HepG2 (cell line): ENCODE data around the gene CYP4F2. TPM values are rescaled to one million over a fixed set of nuclear protein-coding genes. Genes with fewer than 3 reads are reported as not detected.
A peak's percentile ranks its signal among the peaks of the same experiment; 100 is the strongest.

Experiments used
- BRCA1 ChIP-seq: sonication (generic); formaldehyde crosslinking; IDR thresholded peaks from 2 replicates; pipeline ENCODE4 v1.4.0; 2020; ENCODE audit warnings: missing genetic modification reagents
- CREM ChIP-seq, 2 experiments: sonication (generic) in 1 of 2; formaldehyde crosslinking in 1 of 2; IDR thresholded peaks; 2 replicates each; pipeline versions ENCODE4 v1.4.0 to v1.6.1; 2016 to 2020; ENCODE audit warnings: antibody characterized with exemption in 1 of 2, mild to moderate bottlenecking in 1 of 2, missing genetic modification reagents in 1 of 2
- ELK4 ChIP-seq: sonication (generic); formaldehyde crosslinking; IDR thresholded peaks from 2 replicates; pipeline ENCODE4 v1.9.0; 2021; ENCODE audit warnings: missing genetic modification reagents, borderline replicate concordance
- FOSL1 ChIP-seq: sonication (generic); formaldehyde crosslinking; IDR thresholded peaks from 2 replicates; pipeline ENCODE4 v1.9.0; 2021; ENCODE audit warnings: missing genetic modification reagents, borderline replicate concordance
- FOXO4 ChIP-seq: sonication (generic); formaldehyde crosslinking; conservative IDR thresholded peaks from 2 replicates; pipeline ENCODE4 v1.8.1; 2023; ENCODE audit warnings: missing genetic modification reagents
- GTF2F1 ChIP-seq: fragments of 150-350 bp; IDR thresholded peaks from 2 replicates; pipeline ENCODE4 v1.6.1; 2014; ENCODE audit warnings: low read length
- HDAC1 ChIP-seq: sonication (generic); formaldehyde crosslinking; IDR thresholded peaks from 2 replicates; pipeline ENCODE4 v1.5.1; 2020; ENCODE audit warnings: mild to moderate bottlenecking, missing genetic modification reagents
- MAF1 ChIP-seq: sonication (generic); formaldehyde crosslinking; IDR thresholded peaks from 2 replicates; pipeline ENCODE4 v1.5.0; 2020; ENCODE audit warnings: missing genetic modification reagents, borderline replicate concordance
- MBNL3 ChIP-seq: fragments of 250-450 bp; sonication (Bioruptor Pico); conservative IDR thresholded peaks from 2 replicates; pipeline ENCODE4 v1.8.0; 2022; ENCODE audit warnings: mild to moderate bottlenecking, inconsistent platforms
- NCOR1 ChIP-seq: fragments of 200-600 bp; sonication (generic); IDR thresholded peaks from 2 replicates; pipeline ENCODE4 v1.7.0; 2017; ENCODE audit warnings: antibody characterized with exemption, low read length, borderline replicate concordance
- SIX4 ChIP-seq: sonication (generic); formaldehyde crosslinking; IDR thresholded peaks from 2 replicates; pipeline ENCODE4 v1.4.0; 2020; ENCODE audit warnings: missing genetic modification reagents
- SMAD1 ChIP-seq: sonication (generic); formaldehyde crosslinking; IDR thresholded peaks from 2 replicates; pipeline ENCODE4 v1.4.0; 2020; ENCODE audit warnings: missing genetic modification reagents, low read depth, mild to moderate bottlenecking, borderline replicate concordance
- SNAI1 ChIP-seq: sonication (generic); formaldehyde crosslinking; IDR thresholded peaks from 2 replicates; pipeline ENCODE4 v1.5.0; 2020; ENCODE audit warnings: mild to moderate bottlenecking, missing genetic modification reagents, borderline replicate concordance
- TEF ChIP-seq: sonication (generic); formaldehyde crosslinking; IDR thresholded peaks from 2 replicates; pipeline ENCODE4 v1.5.0; 2020; ENCODE audit warnings: missing genetic modification reagents
- TSC22D2 ChIP-seq: sonication (generic); formaldehyde crosslinking; IDR thresholded peaks from 2 replicates; pipeline ENCODE4 v1.5.1; 2020; ENCODE audit warnings: missing genetic modification reagents, mild to moderate bottlenecking, borderline replicate concordance
- ZBTB25 ChIP-seq: IDR thresholded peaks from 2 replicates; pipeline ENCODE4 v1.6.1; 2018; ENCODE audit warnings: missing genetic modification reagents
- ZFP36L1 ChIP-seq: sonication (generic); formaldehyde crosslinking; IDR thresholded peaks from 2 replicates; pipeline ENCODE4 v1.8.0; 2022; ENCODE audit warnings: mild to moderate bottlenecking, missing genetic modification reagents, moderate library complexity
- ZMYM2 ChIP-seq: sonication (generic); formaldehyde crosslinking; IDR thresholded peaks from 2 replicates; pipeline ENCODE4 v1.8.0; 2022; ENCODE audit warnings: mild to moderate bottlenecking, missing genetic modification reagents
- ZNF253 ChIP-seq: sonication (generic); formaldehyde crosslinking; IDR thresholded peaks from 2 replicates; pipeline ENCODE4 v1.8.0; 2022; ENCODE audit warnings: mild to moderate bottlenecking, missing genetic modification reagents, borderline replicate concordance
- ZNF687 ChIP-seq: sonication (generic); formaldehyde crosslinking; IDR thresholded peaks from 2 replicates; pipeline ENCODE4 v1.5.1; 2020; ENCODE audit warnings: mild to moderate bottlenecking, missing genetic modification reagents, moderate library complexity
- ZNF724P ChIP-seq: sonication (generic); formaldehyde crosslinking; IDR thresholded peaks from 2 replicates; pipeline ENCODE4 v1.8.0; 2022; ENCODE audit warnings: missing genetic modification reagents, borderline replicate concordance
- polyA plus RNA-seq, 8 experiments: library from polyadenylated mRNA; depleted of rRNA in 3 of 8; stranded (reverse) in 7 of 8; unstranded in 1 of 8; fragments of >200 nt; fragmentation: Illumina TruSeq in 4 of 8; extraction: Trizol in 4 of 8; gene quantifications; 2 replicates each; pipeline versions ENCODE4 v1.2.1 to v1.2.3, GENCODE V29; 2011 to 2016; ENCODE audit warnings: low read depth in 4 of 8, missing spikeins in 1 of 8, mixed read lengths in 1 of 8; ENCODE audit not compliant: insufficient read depth in 1 of 8
- total RNA-seq, 5 experiments: library from RNA; depleted of rRNA; stranded (reverse); fragments of >200 nt; fragmentation: Illumina TruSeq; extraction: Trizol; gene quantifications; 2 replicates each; pipeline ENCODE4 v1.2.3, GENCODE V29; 2016; ENCODE audit warnings: low read depth in 1 of 5

Gene CYP4F2
- total and polyA plus RNA-seq, 2 of the 13 experiments (the other 11 are each of a cell fraction or from before 2014, with no cell fraction given) = 3.7 to 3.9 TPM

GRCh38 chr19:15934332-15935078 is 36.6 kb upstream of the CYP4F2 start, which contains the start of gene CYP4F11 (continued):
- peak; percentile 32; the same call in 1 of the 2 replicates for TF ChIP-seq CREM (IDR thresholded peaks at IDR 0.05)
- TF ChIP-seq CREM (CRISPR knock-in tag; IDR thresholded peaks at IDR 0.05) = no peak
- TF ChIP-seq TSC22D2 = no peak
- no peak for TF ChIP-seq MBNL3 (CRISPR knock-in tag)
- no peak for TF ChIP-seq MAF1
- 0 out of 2 replicates have a peak, but pooled peaks have one; percentile 70 for TF ChIP-seq ZFP36L1
- TF ChIP-seq SIX4 (CRISPR knock-in tag) = no peak
- no peak for TF ChIP-seq FOSL1 (CRISPR knock-in tag)
- TF ChIP-seq ZNF687 (CRISPR knock-in tag) = peak; percentile 74
- TF ChIP-seq SMAD1 (CRISPR knock-in tag) = no peak
- TF ChIP-seq SNAI1 (CRISPR knock-in tag) = no peak
- no peak for TF ChIP-seq ZNF724P
- peak; percentile 40 for TF ChIP-seq HDAC1 (CRISPR knock-in tag)
- no peak for TF ChIP-seq ZMYM2 (CRISPR knock-in tag)
- no peak for TF ChIP-seq BRCA1 (CRISPR knock-in tag)
- TF ChIP-seq TEF (CRISPR knock-in tag) = no peak
- no peak for TF ChIP-seq FOXO4 (CRISPR knock-in tag)
- TF ChIP-seq NCOR1 = peak; percentile 33; the same call in 1 of the 2 replicates
- TF ChIP-seq ZNF253 = no peak
- no peak for TF ChIP-seq GTF2F1
- no peak for TF ChIP-seq ZBTB25 (CRISPR knock-in tag)
- TF ChIP-seq ELK4 = no peak
